Neuronal stem cell (in vitro differentiated cells): ENCODE measurements around the gene NCL.
"Not testable (repeated sequence)": the region's sequence is repeated elsewhere in the genome, so short reads cannot be mapped to it uniquely, and the experiment has no call there.

Source experiments
- DNase-seq: peaks from one replicate; pipeline ENCODE4 v3.0.0-alpha.2; 2013; ENCODE audit warnings: low spot score
- H2AFZ ChIP-seq: one replicate; pipeline ENCODE4 v1.6.1; 2013; ENCODE audit warnings: mild to moderate bottlenecking, low read length, inconsistent platforms
- H2AK5ac ChIP-seq: 2 replicates; pipeline ENCODE4 v1.6.1; 2013; ENCODE audit warnings: low read depth, mild to moderate bottlenecking, inconsistent platforms, low read length, moderate library complexity, mixed read lengths
- H2BK120ac ChIP-seq: 2 replicates; pipeline ENCODE4 v1.6.1; 2013; ENCODE audit warnings: low read depth, mild to moderate bottlenecking, inconsistent platforms, low read length, moderate library complexity, mixed read lengths
- H2BK12ac ChIP-seq: one replicate; pipeline ENCODE4 v1.6.1; 2013; ENCODE audit warnings: low read length, inconsistent platforms
- H2BK15ac ChIP-seq: 2 replicates; pipeline ENCODE4 v1.6.1; 2013; ENCODE audit warnings: mild to moderate bottlenecking, low read length, inconsistent platforms, mixed read lengths
- H2BK5ac ChIP-seq: one replicate; pipeline ENCODE4 v1.6.1; 2013; ENCODE audit warnings: inconsistent platforms, mild to moderate bottlenecking, low read length, moderate library complexity
- H3K14ac ChIP-seq: one replicate; pipeline ENCODE4 v1.6.1; 2013; ENCODE audit warnings: low read length, inconsistent platforms
- H3K18ac ChIP-seq: 2 replicates; pipeline ENCODE4 v1.6.1; 2013; ENCODE audit warnings: low read length, inconsistent platforms
- H3K23ac ChIP-seq: 2 replicates; pipeline ENCODE4 v1.6.1; 2013; ENCODE audit warnings: low read depth, mild to moderate bottlenecking, mixed read lengths, low read length, inconsistent platforms; ENCODE audit not compliant: poor library complexity
- H3K27ac ChIP-seq: replicated peaks from 3 replicates; pipeline ENCODE4 v1.5.1; 2013; ENCODE audit warnings: low read length, inconsistent platforms
- H3K27me3 ChIP-seq, 3 experiments: 2 replicates each; pipeline ENCODE4 v1.6.1; 2013; ENCODE audit warnings: low read length in 3 of 3, mild to moderate bottlenecking in 2 of 3, inconsistent platforms in 1 of 3, low read depth in 1 of 3, mixed read lengths in 1 of 3, moderate library complexity in 1 of 3; ENCODE audit not compliant: control insufficient read depth in 3 of 3, insufficient read depth in 3 of 3
- H3K36me3 ChIP-seq, 2 donors: replicated peaks in 1 of 2; 2 replicates each; pipeline ENCODE4 v1.6.1; 2013; ENCODE audit warnings: low read length in 2 of 2; ENCODE audit not compliant: control insufficient read depth in 2 of 2, insufficient read depth in 2 of 2
- H3K4ac ChIP-seq: 2 replicates; pipeline ENCODE4 v1.6.1; 2013; ENCODE audit warnings: inconsistent platforms, mild to moderate bottlenecking, low read length, moderate library complexity
- H3K4me1 ChIP-seq, 2 donors: 1 replicate in 1 of 2; 2 replicates in 1 of 2; pipeline ENCODE4 v1.6.1; 2013; ENCODE audit warnings: low read length in 2 of 2, low read depth in 1 of 2; ENCODE audit not compliant: control insufficient read depth in 2 of 2, insufficient read depth in 1 of 2
- H3K4me2 ChIP-seq: one replicate; pipeline ENCODE4 v1.6.1; 2013; ENCODE audit warnings: mild to moderate bottlenecking, low read length, inconsistent platforms; ENCODE audit not compliant: insufficient read depth, poor library complexity, severe bottlenecking
- H3K4me3 ChIP-seq, 2 donors: 2 replicates each; pipeline ENCODE4 v1.5.1; 2013; ENCODE audit warnings: low read length in 2 of 2, mild to moderate bottlenecking in 2 of 2, inconsistent platforms in 1 of 2, moderate library complexity in 1 of 2
- H3K79me1 ChIP-seq: one replicate; pipeline ENCODE4 v1.6.1; 2013; ENCODE audit warnings: low read depth, mild to moderate bottlenecking, inconsistent platforms, low read length, moderate library complexity
- H3K9ac ChIP-seq: one replicate; pipeline ENCODE4 v1.6.1; 2013; ENCODE audit warnings: mild to moderate bottlenecking, low read depth, low read length, inconsistent platforms; ENCODE audit not compliant: poor library complexity
- H3K9me3 ChIP-seq, 2 donors: replicated peaks in 1 of 2; 2 replicates each; pipeline versions ENCODE3 to v1.6.1; 2013; ENCODE audit warnings: low read length in 2 of 2, mild to moderate bottlenecking in 2 of 2, inconsistent platforms in 1 of 2, low read depth in 1 of 2, mixed read lengths in 1 of 2, moderate library complexity in 1 of 2; ENCODE audit not compliant: control insufficient read depth in 2 of 2, insufficient read depth in 1 of 2
- H4K8ac ChIP-seq: one replicate; pipeline ENCODE4 v1.6.1; 2013; ENCODE audit warnings: low read depth, mild to moderate bottlenecking, inconsistent platforms, low read length, moderate library complexity
- H4K91ac ChIP-seq: one replicate; pipeline ENCODE4 v1.6.1; 2013; ENCODE audit warnings: low read length, low read depth, mild to moderate bottlenecking, inconsistent platforms; ENCODE audit not compliant: poor library complexity
- WGBS, 2 donors: extraction: QIAGEN DNeasy Blood & Tissue Kit; methylation state at CpG; one replicate each; pipeline ENCODE4 v1.1.7; 2013; ENCODE audit warnings: missing lambda C conversion rate in 2 of 2, mixed read lengths in 1 of 2; ENCODE audit not compliant: insufficient read length in 2 of 2, insufficient replicate concordance in 1 of 2; ENCODE audit errors: extremely low coverage in 2 of 2; 5-methylcytosine and 5-hydroxymethylcytosine counted together

Gene NCL

DNA sequence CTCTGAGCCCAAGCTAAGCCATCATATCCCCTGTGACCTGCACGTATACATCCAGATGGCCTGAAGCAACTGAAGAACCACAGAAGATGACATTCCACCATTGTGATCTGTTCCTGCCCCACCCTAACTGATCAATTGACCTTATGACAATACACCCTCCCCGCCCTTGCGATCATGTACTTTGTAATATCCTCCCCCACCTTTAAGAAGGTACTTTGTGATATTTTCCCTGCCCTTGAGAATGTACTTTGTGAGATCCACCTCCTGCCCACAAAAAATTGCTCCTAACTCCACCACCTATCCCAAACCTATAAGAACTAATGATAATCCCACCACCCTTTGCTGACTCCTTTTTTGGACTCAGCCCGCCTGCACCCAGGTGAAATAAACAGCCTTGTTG is 33.8 kb downstream of the NCL start:
- not testable (repeated sequence) for H3K9ac ChIP-seq, H3K4me3 ChIP-seq, H4K91ac ChIP-seq, H2BK120ac ChIP-seq, H4K8ac ChIP-seq, H3K4me1 ChIP-seq, H3K23ac ChIP-seq, DNase-seq, H2BK12ac ChIP-seq, H3K4ac ChIP-seq, H2AK5ac ChIP-seq, H3K79me1 ChIP-seq, H3K9me3 ChIP-seq, H3K36me3 ChIP-seq, H2BK5ac ChIP-seq, H3K18ac ChIP-seq, H3K4me2 ChIP-seq, H3K27ac ChIP-seq, H3K14ac ChIP-seq, H3K27me3 ChIP-seq, H2BK15ac ChIP-seq, H2AFZ ChIP-seq
- WGBS, 2 donors, result no CpG with 5 or more reads among the region's 4 CpGs

DNA sequence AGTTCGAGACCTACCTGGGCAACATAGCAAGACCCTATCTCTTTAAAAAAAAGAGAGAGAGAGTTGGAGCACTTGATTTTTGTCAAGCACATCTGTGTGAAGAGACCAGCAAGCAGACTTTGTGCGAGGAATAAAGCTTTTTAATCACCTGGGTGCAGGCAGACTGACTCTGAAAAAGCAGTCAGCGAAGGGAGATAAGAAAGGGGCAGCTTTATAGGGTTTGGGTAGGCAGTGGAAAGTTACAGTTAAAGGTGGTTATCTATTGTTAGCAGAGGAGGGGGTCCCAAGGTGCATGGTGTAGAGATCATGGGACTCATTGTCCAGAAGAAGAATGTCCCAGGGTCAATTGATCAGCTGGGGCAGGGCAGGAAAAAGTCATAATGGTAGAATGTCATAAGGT is 34.4 kb downstream of the NCL start:
- H2AK5ac ChIP-seq, result no peak overlapping the region
- H3K4me3 ChIP-seq, result no peak overlapping the region
- no peak overlapping the region for H3K27ac ChIP-seq
- H4K8ac ChIP-seq, result no peak overlapping the region
- H3K79me1 ChIP-seq, result no peaks in the 10 kb centered on the region
- no peak overlapping the region for H2BK15ac ChIP-seq
- H2AFZ ChIP-seq, result peak overlapping the region; percentile 71
- no peak overlapping the region for H2BK5ac ChIP-seq
- no peak overlapping the region for H2BK12ac ChIP-seq
- DNase-seq, result no peak
- peaks cover 2 to 3% of the 10 kb centered on the region in 2 donors for H3K9me3 ChIP-seq
- WGBS, 2 donors, result no CpG with 5 or more reads among the region's 3 CpGs
- H4K91ac ChIP-seq, result no peak overlapping the region
- no peaks in the 10 kb centered on the region for H3K36me3 ChIP-seq
- H3K4me1 ChIP-seq, result peaks cover 0 to 2% of the 10 kb centered on the region in 2 donors
- no peak overlapping the region for H3K18ac ChIP-seq
- no peak overlapping the region for H2BK120ac ChIP-seq
- H3K27me3 ChIP-seq, result no peaks in the 10 kb centered on the region
- H3K23ac ChIP-seq, result no peak overlapping the region
- no peak overlapping the region for H3K9ac ChIP-seq
- no peak overlapping the region for H3K4ac ChIP-seq
- no peak overlapping the region for H3K14ac ChIP-seq
- H3K4me2 ChIP-seq, result no peak overlapping the region

GRCh38 chr2:231429152-231429551 is 35.1 kb downstream of the NCL start:
- H3K27me3 ChIP-seq, result no peaks in the 10 kb centered on the region
- no peak overlapping the region for H4K91ac ChIP-seq
- H3K4me1 ChIP-seq, result peaks cover 0 to 2% of the 10 kb centered on the region in 2 donors
- H2BK120ac ChIP-seq, result no peak overlapping the region
- no peak overlapping the region for H3K23ac ChIP-seq
- H3K79me1 ChIP-seq, result no peaks in the 10 kb centered on the region
- no peak overlapping the region for H2BK12ac ChIP-seq
- H3K27ac ChIP-seq, result no peak overlapping the region
- no CpG with 5 or more reads among the region's 6 CpGs for WGBS, 2 donors
- no peak overlapping the region for H3K4me2 ChIP-seq
- no peak overlapping the region for H3K4me3 ChIP-seq
- no peak overlapping the region for H2BK15ac ChIP-seq
- no peak overlapping the region for H2AK5ac ChIP-seq
- H3K9ac ChIP-seq, result no peak overlapping the region
- H2AFZ ChIP-seq, result peak overlapping the region; percentile 71
- H3K4ac ChIP-seq, result no peak overlapping the region
- no peak overlapping the region for H3K14ac ChIP-seq
- H2BK5ac ChIP-seq, result no peak overlapping the region
- H3K9me3 ChIP-seq, result peaks cover 2 to 3% of the 10 kb centered on the region in 2 donors
- H3K18ac ChIP-seq, result no peak overlapping the region
- no peak for DNase-seq
- H3K36me3 ChIP-seq, result no peaks in the 10 kb centered on the region
- H4K8ac ChIP-seq, result no peak overlapping the region

DNA sequence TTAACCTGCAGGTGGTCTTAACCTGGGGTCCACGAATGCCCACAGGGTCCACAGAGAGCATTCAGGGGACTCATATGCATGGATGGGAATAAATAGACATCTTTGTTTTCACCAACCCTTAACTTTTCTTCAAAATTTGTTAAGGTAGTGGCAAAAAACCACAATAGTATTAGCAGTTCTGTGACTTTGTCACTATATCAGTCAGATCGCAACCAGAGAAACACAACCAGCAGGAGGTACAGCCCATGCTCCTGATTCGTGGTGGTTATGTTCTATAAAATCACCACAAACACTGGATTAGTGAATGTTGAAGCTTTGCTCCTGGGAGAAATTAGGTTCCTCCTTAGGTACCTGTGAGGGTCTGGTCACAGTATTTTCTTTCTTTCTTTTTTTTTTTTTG is 37.2 kb downstream of the NCL start:
- H2AFZ ChIP-seq, result no peak overlapping the region
- H3K9ac ChIP-seq, result no peak overlapping the region
- WGBS, 2 donors, result no CpG with 5 or more reads among the region's 3 CpGs
- no peak overlapping the region for H2BK12ac ChIP-seq
- no peaks in the 10 kb centered on the region for H3K36me3 ChIP-seq
- H3K4me3 ChIP-seq, result no peak overlapping the region
- H3K27me3 ChIP-seq, result no peaks in the 10 kb centered on the region
- H4K8ac ChIP-seq, result no peak overlapping the region
- no peak overlapping the region for H3K23ac ChIP-seq
- H4K91ac ChIP-seq, result no peak overlapping the region
- no peak overlapping the region for H3K4ac ChIP-seq
- no peak overlapping the region for H3K18ac ChIP-seq
- no peak overlapping the region for H2BK5ac ChIP-seq
- no peak overlapping the region for H2AK5ac ChIP-seq
- no peaks in the 10 kb centered on the region for H3K79me1 ChIP-seq
- no peak overlapping the region for H2BK120ac ChIP-seq
- no peak overlapping the region for H3K4me2 ChIP-seq
- no peak overlapping the region for H2BK15ac ChIP-seq
- H3K14ac ChIP-seq, result no peak overlapping the region
- H3K4me1 ChIP-seq, result peaks cover 0 to 2% of the 10 kb centered on the region in 2 donors
- H3K27ac ChIP-seq, result no peak overlapping the region
- DNase-seq, result no peak
- H3K9me3 ChIP-seq, result peaks cover 2 to 3% of the 10 kb centered on the region in 2 donors
